Measurements from ENCODE around the gene ANKDD1A. TPM values are rescaled to one million over a fixed set of nuclear protein-coding genes. Genes with fewer than 3 reads are reported as not detected.

ANKDD1A gene
- total and polyA plus RNA-seq, 7 donors = 0.60 to 9.4 (median 6.2) TPM; not detected in 1

GRCh38 chr15:64875641-64876223 is 36.0 kb upstream of the ANKDD1A start:
- Histone ChIP-seq H3K27me3 (no peaks in the 10 kb centered on the region), H3K36me3 (peaks cover 0 to 6% (median 0%) of the 10 kb centered on the region in 4 donors), H3K4me1 (peaks cover 0 to 29% (median 21%) of the 10 kb centered on the region in 4 donors), H3K27ac (no peak overlapping the region), H3K4me3 (no peak overlapping the region), H3K9me3 (no peaks in the 10 kb centered on the region)
- TF ChIP-seq POLR2A (IDR thresholded peaks at IDR 0.05) (no peak), POLR2AphosphoS5 (IDR thresholded peaks at IDR 0.05) (no peak), CTCF (IDR thresholded peaks at IDR 0.05) (no peak)
- intact Hi-C loops (cut with DNase I) = no loop called here
- DNase-seq = no peak
- WGBS, 2 donors = 85 to 92% methylated on average over 3 of the region's 3 CpGs

GRCh38 chr15:64877435-64877834 is 34.3 kb upstream of the ANKDD1A start:
- H3K36me3 ChIP-seq = peaks cover 0 to 6% (median 0%) of the 10 kb centered on the region in 4 donors
- no peaks in the 10 kb centered on the region for H3K27me3 ChIP-seq
- H3K9me3 ChIP-seq = no peaks in the 10 kb centered on the region
- no peak overlapping the region for H3K4me3 ChIP-seq
- WGBS, 2 donors = 32 to 56% methylated on average over 3 of the region's 3 CpGs
- intact Hi-C loops (cut with DNase I) = no loop called here
- H3K27ac ChIP-seq = peak overlapping the region; percentile 47 to 71 (median 54)
- TF ChIP-seq POLR2A (IDR thresholded peaks at IDR 0.05) (no peak), POLR2AphosphoS5 (IDR thresholded peaks at IDR 0.05) (peak in 3 of 4 donors; percentile 33 to 44 (median 43))
- H3K4me1 ChIP-seq = peaks cover 0 to 34% (median 21%) of the 10 kb centered on the region in 4 donors
- DNase-seq = peak; percentile 86

- Histone ChIP-seq H3K9me3 (no peaks in the 10 kb centered on the region), H3K4me1 (peaks cover 0 to 27% (median 13%) of the 10 kb centered on the region in 4 donors), H3K36me3 (peaks cover 0 to 6% (median 0%) of the 10 kb centered on the region in 4 donors), H3K4me3 (no peak overlapping the region), H3K27me3 (no peaks in the 10 kb centered on the region), H3K27ac (peak overlapping the region; percentile 47 to 71 (median 54))
- intact Hi-C loops (cut with DNase I) = no loop called here
- TF ChIP-seq POLR2AphosphoS5 (IDR thresholded peaks at IDR 0.05) (peak; percentile 32 to 72 (median 42)), EP300 (IDR thresholded peaks at IDR 0.05) (peak in 1 of 4 donors; percentile 10), CTCF (IDR thresholded peaks at IDR 0.05) (no peak), POLR2A (IDR thresholded peaks at IDR 0.05) (no peak)
- 74 to 79% methylated on average over 8 of the region's 8 CpGs for WGBS, 2 donors
- peak; percentile 85 for DNase-seq
These were observed 33.0 kb upstream of the ANKDD1A start for GRCh38 chr15:64878705-64879104.

GRCh38 chr15:64883100-64883581 is 28.6 kb upstream of the ANKDD1A start:
- H3K4me1 ChIP-seq = peaks cover 0 to 19% (median 15%) of the 10 kb centered on the region in 4 donors
- TF ChIP-seq CTCF (IDR thresholded peaks at IDR 0.05) (no peak), EP300 (IDR thresholded peaks at IDR 0.05) (no peak), POLR2A (IDR thresholded peaks at IDR 0.05) (no peak), POLR2AphosphoS5 (IDR thresholded peaks at IDR 0.05) (peak in 2 of 4 donors; percentile 18 to 22)
- no peak for DNase-seq
- H3K27me3 ChIP-seq = no peaks in the 10 kb centered on the region
- peaks cover 0 to 6% (median 0%) of the 10 kb centered on the region in 4 donors for H3K36me3 ChIP-seq
- intact Hi-C loops (cut with DNase I) = no loop called here
- H3K9me3 ChIP-seq = no peaks in the 10 kb centered on the region
- H3K4me3 ChIP-seq = no peak overlapping the region
- 57 to 66% methylated on average over 5 of the region's 5 CpGs for WGBS, 2 donors
- H3K27ac ChIP-seq = peak overlapping the region; percentile 21 to 67 (median 42)

- H3K4me3 ChIP-seq = no peak overlapping the region
- no peaks in the 10 kb centered on the region for H3K27me3 ChIP-seq
- H3K36me3 ChIP-seq = no peaks in the 10 kb centered on the region
- WGBS, 2 donors = 41 to 46% methylated on average over 10 of the region's 10 CpGs
- H3K4me1 ChIP-seq = peaks cover 0 to 19% (median 15%) of the 10 kb centered on the region in 4 donors
- intact Hi-C loops (cut with DNase I) = no loop called here
- TF ChIP-seq POLR2A (IDR thresholded peaks at IDR 0.05) (no peak), POLR2AphosphoS5 (IDR thresholded peaks at IDR 0.05) (peak in 2 of 4 donors; percentile 29 to 72), EP300 (IDR thresholded peaks at IDR 0.05) (no peak), CTCF (IDR thresholded peaks at IDR 0.05) (no peak)
- peak overlapping the region; percentile 21 to 67 (median 27) for H3K27ac ChIP-seq
- DNase-seq = peak; percentile 82
- H3K9me3 ChIP-seq = no peaks in the 10 kb centered on the region
These were observed 27.6 kb upstream of the ANKDD1A start for GRCh38 chr15:64883997-64884511.
